ENCODE results near the gene MIPEP.

GRCh38 chr13:23701186-23701585 is 188.0 kb downstream of the MIPEP start:
- TF ChIP-seq EZH2phosphoT487 (IDR thresholded peaks at IDR 0.05; ENCODE audit: insufficient read depth, low read depth) = no peak
- TF ChIP-seq EZH2 (IDR thresholded peaks at IDR 0.05; ENCODE audit: insufficient read depth, poor library complexity, severe bottlenecking) = no peak

Measured in GM23248 (cell line).